SKM-1 (cell line): ENCODE measurements around the gene HEYL.

Experiments used
- DNase-seq: peaks from one replicate; lab custom pipeline; 2025; ENCODE audit not compliant: unreplicated experiment; lab: John Stamatoyannopoulos, UW

The HEYL gene

GRCh38 chr1:39638965-39639304 is 508 bp downstream of the HEYL start:
- DNase-seq, result no peak

DNA sequence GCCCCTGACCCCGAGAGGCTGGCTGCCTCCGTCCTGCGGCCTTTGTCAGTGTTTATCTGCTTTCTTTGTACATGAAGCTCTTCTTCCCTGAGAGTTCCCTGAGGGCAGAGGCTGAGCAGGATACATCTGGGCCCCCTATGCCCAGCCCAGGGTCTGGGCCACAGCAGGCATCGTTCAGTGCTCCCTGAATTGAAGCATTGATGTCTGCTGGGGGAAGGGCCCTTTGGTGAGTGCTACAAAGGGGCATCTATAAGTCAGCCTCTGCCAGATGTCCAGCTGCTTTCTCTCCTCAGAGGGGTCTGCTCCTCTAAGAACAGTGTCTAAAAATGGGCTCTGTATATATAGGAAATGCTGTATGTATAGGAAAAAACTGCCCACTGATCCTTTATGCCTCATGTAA is 2.1 kb downstream of the HEYL start:
- DNase-seq, result no peak

DNA sequence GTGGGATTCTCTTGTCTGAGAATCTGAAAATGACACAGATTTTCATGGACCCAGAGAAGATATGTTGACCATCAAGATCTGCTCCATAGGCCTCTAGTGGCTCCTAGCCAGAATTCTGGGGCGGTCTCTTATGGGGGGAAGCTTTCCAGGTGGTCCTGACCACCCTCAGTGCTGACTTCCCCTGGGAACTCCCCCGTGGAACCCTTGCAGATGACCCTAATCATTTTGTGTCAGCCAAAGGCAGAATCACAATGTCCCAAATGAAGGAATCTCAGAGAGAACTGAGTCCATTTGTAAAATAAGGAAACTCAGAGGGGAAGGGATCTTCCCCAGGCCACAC is 3.6 kb downstream of the HEYL start:
- no peak for DNase-seq

DNA sequence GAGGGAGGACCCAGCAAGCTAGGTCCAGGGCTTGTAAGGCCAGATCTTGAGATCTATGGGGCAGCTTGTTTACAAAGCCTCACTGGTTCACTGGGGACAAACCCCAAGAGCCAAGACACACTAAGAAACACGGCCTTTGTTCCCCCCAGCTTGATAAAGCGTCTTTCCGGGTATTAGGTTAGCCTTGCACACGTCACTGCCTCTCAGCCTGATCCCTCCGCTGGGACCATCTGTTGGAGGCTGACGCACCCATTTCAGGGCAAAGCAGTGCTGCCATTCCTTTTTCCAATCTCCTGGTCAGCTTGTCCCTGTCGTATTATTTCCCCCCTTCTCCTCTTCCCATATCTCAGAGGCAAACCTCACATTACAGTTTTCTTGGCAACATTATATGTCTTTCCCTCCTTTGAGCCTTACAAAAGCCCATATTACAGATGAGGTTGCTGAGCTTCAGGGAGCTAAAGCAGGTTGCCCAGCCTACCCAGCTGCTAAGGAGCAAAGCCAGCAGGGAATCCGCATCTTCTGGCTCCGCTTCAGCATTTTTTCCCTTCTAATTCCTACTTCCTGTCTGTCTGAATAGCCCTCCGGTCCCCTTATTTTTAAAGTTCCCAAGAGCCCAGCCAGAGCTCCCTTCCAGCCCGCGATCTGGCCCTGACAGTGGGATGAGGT is 4.1 kb downstream of the HEYL start:
- no peak for DNase-seq

GRCh38 chr1:39633422-39633821 is 6.0 kb downstream of the HEYL start:
- no peak for DNase-seq

DNA sequence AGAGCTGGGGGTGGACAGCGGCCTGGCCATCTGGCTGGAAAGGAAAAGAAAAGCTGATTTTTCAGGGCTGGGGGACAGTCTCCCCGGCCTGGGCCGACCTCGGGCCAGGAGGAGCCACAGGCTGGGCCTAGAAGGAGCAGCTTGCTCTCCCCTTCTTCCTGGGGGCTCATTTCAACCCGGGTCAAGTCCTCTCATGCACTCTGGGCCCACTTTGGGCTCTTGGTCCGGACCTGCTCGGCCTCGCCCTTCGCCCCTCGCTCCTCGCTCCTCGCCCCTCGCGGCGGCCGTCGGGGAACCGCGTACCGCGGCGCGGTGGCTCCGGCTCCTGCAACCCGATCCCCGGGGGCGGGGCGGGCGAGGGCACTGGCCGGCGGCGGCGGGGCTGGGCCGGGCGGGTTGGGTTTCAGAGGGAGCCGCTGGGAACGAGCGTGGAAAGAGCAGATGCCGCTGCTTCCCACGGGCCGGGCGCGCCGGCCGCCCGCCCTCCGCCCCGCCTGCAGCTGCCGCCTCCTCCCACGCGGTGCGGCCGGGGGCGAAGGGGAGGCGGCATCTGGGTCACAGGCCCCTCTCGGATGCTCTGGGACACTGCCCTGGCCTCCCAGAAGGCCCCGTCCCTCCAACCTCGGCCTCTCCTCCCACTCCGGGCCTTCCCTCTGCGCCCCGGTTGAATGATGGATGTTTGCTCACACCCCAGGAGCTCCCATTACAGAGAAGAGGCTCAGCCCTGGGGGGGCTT is 6.6 kb downstream of the HEYL start:
- no peak for DNase-seq

DNA sequence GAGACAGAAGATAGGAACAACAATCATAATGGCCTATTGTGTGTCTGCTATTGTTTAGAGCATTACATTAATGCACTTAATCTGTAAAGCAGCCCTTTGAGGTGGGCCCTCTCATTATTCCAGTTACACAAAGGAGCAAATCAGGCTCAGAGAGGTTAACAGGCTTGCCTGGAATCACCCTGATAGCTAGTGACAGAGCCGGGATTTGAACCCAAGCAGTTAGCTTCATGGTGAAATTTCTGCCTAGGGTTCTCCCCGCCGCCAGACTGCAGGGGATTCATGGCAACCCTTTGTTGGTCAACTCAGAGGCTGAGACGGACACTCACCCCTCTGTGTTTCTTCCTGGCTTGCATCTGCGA is 7.1 kb downstream of the HEYL start:
- no peak for DNase-seq

DNA sequence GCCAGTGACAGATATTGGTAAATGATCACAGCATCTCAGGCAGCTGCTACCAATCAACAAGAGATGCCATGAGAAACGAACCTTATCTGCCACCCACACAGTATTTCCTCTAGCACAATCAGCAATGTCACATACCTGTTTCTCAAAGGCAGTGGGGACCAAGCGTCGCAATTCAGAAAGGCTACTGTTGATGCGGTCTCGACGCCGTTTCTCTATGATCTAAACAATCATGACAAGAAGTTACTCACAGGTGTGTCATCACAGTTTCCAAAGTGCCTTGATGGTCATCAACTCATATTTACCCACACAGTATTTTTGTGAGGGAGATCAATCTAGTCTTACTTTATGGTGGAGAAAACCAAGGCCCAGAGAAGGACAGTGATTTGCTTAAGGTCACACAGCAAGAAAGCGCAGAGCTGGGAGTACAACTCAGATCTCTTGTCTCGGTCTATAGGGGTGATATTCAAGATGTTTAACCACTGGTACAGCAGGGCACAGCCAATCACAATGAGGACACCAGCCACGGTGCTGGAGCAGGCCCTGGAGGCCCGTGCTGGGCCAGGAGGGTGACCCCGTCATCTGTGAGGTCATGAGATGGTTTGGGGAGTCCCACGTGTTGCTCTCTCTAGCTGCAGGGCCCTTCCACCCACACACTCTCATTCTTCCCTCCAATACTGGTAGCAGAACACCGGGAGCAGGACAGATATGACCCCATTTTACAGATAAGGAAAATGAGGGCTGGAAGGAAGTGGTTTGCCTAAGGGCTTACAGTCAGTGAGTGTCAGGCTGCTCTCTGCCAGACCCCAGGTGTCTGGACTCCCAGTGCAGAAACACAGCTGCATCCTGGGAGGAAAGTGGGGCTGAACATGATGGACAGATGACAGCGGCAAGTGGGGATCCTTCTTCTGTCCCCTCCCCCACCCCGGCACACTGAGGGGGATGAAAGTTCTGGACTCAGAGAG is 7.8 kb downstream of the HEYL start:
- no peak for DNase-seq

DNA sequence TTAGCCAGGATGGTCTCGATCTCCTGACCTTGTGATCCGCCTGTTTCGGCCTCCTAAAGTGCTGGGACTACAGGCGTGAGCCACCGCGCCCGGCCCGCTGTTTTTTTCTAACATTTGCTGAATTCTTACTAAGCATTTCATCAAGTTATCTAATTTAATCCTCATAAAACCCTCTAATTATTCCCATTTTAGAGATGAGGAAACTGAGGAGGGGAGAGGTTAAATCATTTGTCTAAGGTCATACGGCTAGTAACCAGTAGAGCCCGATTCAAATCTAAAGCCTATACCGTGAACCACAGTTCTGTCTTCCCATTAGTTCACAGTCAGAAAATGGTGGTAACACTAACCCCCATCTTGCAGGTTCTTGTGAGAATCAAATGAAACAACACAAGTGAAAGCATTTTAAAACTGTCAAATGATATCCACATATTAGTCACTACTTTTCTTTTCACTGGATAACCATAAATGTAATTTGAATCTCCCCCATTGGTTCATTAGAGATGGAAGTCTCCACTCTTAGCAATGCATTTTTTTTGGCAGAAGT is 10.6 kb downstream of the HEYL start:
- no peak for DNase-seq

- no peak for DNase-seq
These were observed 12.8 kb downstream of the HEYL start for GRCh38 chr1:39626646-39627045.

DNA sequence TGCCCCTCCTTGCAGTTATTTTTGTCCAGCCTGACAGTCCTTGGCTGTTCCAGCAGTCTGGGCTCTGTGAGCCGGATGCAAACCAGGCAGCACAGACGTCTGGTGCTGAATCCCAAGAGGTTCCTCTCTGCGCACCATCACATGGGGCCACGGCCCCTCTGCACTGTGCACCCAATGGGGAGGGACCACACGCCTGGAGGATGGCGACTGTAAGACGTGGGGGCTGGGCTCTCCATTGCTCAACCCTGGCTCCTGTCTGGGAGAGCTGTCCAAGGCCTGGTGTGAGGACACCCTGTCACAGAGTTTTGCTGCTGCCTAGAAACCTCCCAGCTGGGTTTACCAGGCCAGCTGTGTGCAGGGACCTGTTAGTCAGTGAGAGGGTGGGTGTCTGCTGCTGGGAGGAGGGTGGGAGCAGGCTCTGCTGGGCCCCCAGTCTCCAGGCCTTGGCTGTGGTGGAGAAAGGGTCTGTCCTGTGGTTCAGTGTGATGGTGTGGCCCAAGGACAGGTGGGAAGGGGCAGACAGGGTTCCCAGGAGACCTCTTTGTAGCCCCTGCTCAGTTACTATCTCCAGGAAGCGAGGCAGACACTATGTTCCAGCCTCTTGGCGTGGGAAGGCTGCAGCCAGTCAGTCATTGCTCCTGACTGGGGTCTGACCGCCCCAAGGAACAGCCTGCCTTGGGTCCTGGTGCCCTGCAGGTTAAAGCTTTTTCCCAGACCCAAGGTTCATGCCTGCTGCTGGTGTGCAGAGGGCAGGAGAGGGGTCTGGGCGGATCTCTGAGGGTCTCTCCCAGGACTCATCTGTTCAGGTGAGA is 13.8 kb downstream of the HEYL start:
- no peak for DNase-seq

- no peak for DNase-seq
These were observed 14.4 kb downstream of the HEYL start for GRCh38 chr1:39625009-39625408.

DNA sequence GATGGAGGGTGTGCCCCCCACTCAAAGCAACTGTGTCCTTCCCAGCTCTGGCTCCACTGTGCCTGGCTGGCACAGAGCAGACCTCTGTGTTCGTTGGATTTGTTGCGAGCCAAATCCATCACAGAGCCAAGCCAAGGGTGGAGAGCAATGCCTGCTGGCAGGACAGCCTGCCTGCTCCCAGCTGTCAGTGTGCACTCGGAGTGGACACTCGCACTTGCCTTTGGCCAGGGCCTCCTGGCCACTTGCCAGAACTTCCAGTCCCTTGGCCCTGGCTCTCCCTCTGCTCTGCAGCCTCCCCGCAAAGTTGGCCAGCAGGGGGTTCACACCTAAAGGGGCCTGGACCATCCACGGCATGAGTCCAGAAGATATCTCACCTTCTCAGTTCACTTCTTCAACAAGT is 16.4 kb downstream of the HEYL start:
- DNase-seq, result no peak

DNA sequence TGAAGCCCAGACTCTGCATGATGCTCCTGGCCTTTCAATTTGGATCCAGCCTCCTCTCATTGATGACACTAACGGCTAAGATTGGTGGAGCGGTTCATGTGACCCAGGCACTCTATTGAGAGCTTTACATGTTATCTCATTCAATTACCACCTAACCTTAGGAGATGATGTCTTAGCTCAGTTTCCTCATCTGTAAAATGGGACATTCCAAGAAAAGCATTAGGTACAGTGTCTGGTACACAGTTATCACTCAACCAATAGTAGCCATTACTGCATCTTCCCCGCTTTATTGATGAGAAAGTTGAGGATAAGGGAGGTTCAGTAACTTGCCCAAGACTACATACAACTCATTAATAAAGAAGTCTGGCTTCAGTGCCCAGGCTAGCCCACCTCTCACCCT is 17.0 kb downstream of the HEYL start:
- DNase-seq, result no peak

GRCh38 chr1:39620659-39621165 is 18.7 kb downstream of the HEYL start:
- DNase-seq, result no peak

- no peak for DNase-seq
These were observed 21.9 kb downstream of the HEYL start for GRCh38 chr1:39617488-39618049.

- DNase-seq, result no peak
These were observed 24.3 kb downstream of the HEYL start for GRCh38 chr1:39615086-39615673.

DNA sequence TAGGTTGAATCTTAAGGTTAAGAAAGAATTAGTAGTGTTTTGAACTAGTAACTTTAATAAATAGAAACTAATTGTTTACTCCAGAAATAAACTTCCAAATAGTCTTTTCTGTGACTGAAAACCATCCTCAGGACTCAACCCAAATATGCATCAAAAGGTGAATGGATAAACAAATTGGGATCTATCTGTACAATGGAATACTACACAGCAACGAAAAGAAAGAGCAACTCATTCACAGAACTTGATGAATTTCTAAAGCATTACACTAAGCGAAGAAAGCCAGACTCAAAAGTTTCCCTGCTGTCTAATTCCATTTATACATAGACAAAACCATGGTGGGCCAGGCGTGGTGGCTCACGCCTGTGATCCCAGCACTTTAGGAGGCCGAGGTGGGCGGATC is 25.0 kb downstream of the HEYL start:
- no peak for DNase-seq

- no peak for DNase-seq
These were observed 26.2 kb downstream of the HEYL start for GRCh38 chr1:39613250-39613649.
